ENCODE data around the gene SMAD2. TPM values are rescaled to one million over a fixed set of nuclear protein-coding genes. Genes with fewer than 3 reads are reported as not detected.
"Not testable (repeated sequence)": the region's sequence is repeated elsewhere in the genome, so short reads cannot be mapped to it uniquely, and the experiment has no call there.

The SMAD2 gene
- total RNA-seq, 1 experiment from 2014 or later = 97.0 TPM

- H2AFZ ChIP-seq = no peak overlapping the region
- no peaks in the 10 kb centered on the region for H3K9me3 ChIP-seq (ENCODE audit: insufficient read depth, low read depth)
Observed at GRCh38 chr18:47772374-47773248, 157.8 kb downstream of the SMAD2 start.

GRCh38 chr18:47771922-47772321 is 158.5 kb downstream of the SMAD2 start:
- Histone ChIP-seq H3K4me2 (no peak overlapping the region), H3K27ac (no peak overlapping the region), H2AFZ (no peak overlapping the region), H3K27me3 (ENCODE audit: insufficient read depth, low read depth) (no peaks in the 10 kb centered on the region), H3K4me3 (no peak overlapping the region), H3K79me2 (ENCODE audit: low read depth) (no peaks in the 10 kb centered on the region), H3K36me3 (ENCODE audit: low read depth) (no peaks in the 10 kb centered on the region), H3K9me2 (ENCODE audit: insufficient read depth) (no peaks in the 10 kb centered on the region), H4K20me1 (ENCODE audit: insufficient read depth) (no peaks in the 10 kb centered on the region), H3K9me3 (ENCODE audit: insufficient read depth, low read depth) (no peaks in the 10 kb centered on the region), H3F3A (ENCODE audit: insufficient read depth, low read depth) (no peaks in the 10 kb centered on the region), H3K4me1 (replicated peaks; ENCODE audit: insufficient read depth) (no peaks in the 10 kb centered on the region)
- TF ChIP-seq EZH2 (IDR thresholded peaks at IDR 0.05; ENCODE audit: low read depth) (no peak), CTCF (conservative IDR thresholded peaks at IDR 0.05) (no peak)
- POLR2A ChIA-PET (ENCODE audit: unreplicated experiment) = no interaction called here
- intact Hi-C loops (cut with micrococcal nuclease; ENCODE audit: unreplicated experiment) = loop anchor here (1.0 to 5.0 kb wide), 3 partner anchors 160 to 674 kb away; partner anchors contain the start of gene SMAD2
- no peak for DNase-seq
- CTCF ChIA-PET = interaction anchor here (0.6 kb wide), 1 partner anchor 137 kb away, joined by 4 read pairs; no protein-coding TSS in a partner anchor
- no TSS peak for BruUV-seq (replicated peaks)

More at GRCh38 chr18:47772374-47773248, 157.8 kb downstream of the SMAD2 start:
- ChIA-PET CTCF (interaction anchor here (0.5 kb wide), 1 partner anchor 641 kb away, joined by 6 read pairs; no protein-coding TSS in a partner anchor), POLR2A (ENCODE audit: unreplicated experiment) (no interaction called here)
- peak; percentile 44 to 74 for DNase-seq
- no peak overlapping the region for H3K27ac ChIP-seq
- intact Hi-C loops (cut with micrococcal nuclease; ENCODE audit: unreplicated experiment) = loop anchor here (1.0 to 5.0 kb wide), 3 partner anchors 160 to 674 kb away; partner anchors contain the start of gene SMAD2
- TF ChIP-seq CTCF (conservative IDR thresholded peaks at IDR 0.05) = peak; percentile 90
- no peak for TF ChIP-seq EZH2 (IDR thresholded peaks at IDR 0.05; ENCODE audit: low read depth)
- no peaks in the 10 kb centered on the region for H3K79me2 ChIP-seq (ENCODE audit: low read depth)
- H3K4me1 ChIP-seq (replicated peaks; ENCODE audit: insufficient read depth) = no peaks in the 10 kb centered on the region
- H3K36me3 ChIP-seq (ENCODE audit: low read depth) = no peaks in the 10 kb centered on the region
- no peaks in the 10 kb centered on the region for H3K27me3 ChIP-seq (ENCODE audit: insufficient read depth, low read depth)
- BruUV-seq (replicated peaks) = no TSS peak
- H3K9me2 ChIP-seq (ENCODE audit: insufficient read depth) = no peaks in the 10 kb centered on the region
- no peaks in the 10 kb centered on the region for H3F3A ChIP-seq (ENCODE audit: insufficient read depth, low read depth)
- no peak overlapping the region for H3K4me3 ChIP-seq
- no peaks in the 10 kb centered on the region for H4K20me1 ChIP-seq (ENCODE audit: insufficient read depth)
- H3K4me2 ChIP-seq = no peak overlapping the region

GRCh38 chr18:47767699-47768098 is 162.8 kb downstream of the SMAD2 start:
- no peaks in the 10 kb centered on the region for H3K9me3 ChIP-seq (ENCODE audit: insufficient read depth, low read depth)
- H3K4me1 ChIP-seq (replicated peaks; ENCODE audit: insufficient read depth) = no peaks in the 10 kb centered on the region
- no peak overlapping the region for H2AFZ ChIP-seq
- intact Hi-C loops (cut with micrococcal nuclease; ENCODE audit: unreplicated experiment) = no loop called here
- H3K9me2 ChIP-seq (ENCODE audit: insufficient read depth) = no peaks in the 10 kb centered on the region
- H3K4me3 ChIP-seq = no peak overlapping the region
- DNase-seq = no peak
- no peaks in the 10 kb centered on the region for H4K20me1 ChIP-seq (ENCODE audit: insufficient read depth)
- H3K79me2 ChIP-seq (ENCODE audit: low read depth) = no peaks in the 10 kb centered on the region
- ChIA-PET POLR2A (ENCODE audit: unreplicated experiment) (no interaction called here), CTCF (no interaction called here)
- BruUV-seq (replicated peaks) = no TSS peak
- no peak overlapping the region for H3K27ac ChIP-seq
- H3F3A ChIP-seq (ENCODE audit: insufficient read depth, low read depth) = no peaks in the 10 kb centered on the region
- no peak for TF ChIP-seq EZH2 (IDR thresholded peaks at IDR 0.05; ENCODE audit: low read depth)
- TF ChIP-seq CTCF (conservative IDR thresholded peaks at IDR 0.05) = no peak
- H3K4me2 ChIP-seq = no peak overlapping the region
- peaks cover 16% of the 10 kb centered on the region; the same call in 1 of the 2 replicates for H3K27me3 ChIP-seq (ENCODE audit: insufficient read depth, low read depth)
- no peaks in the 10 kb centered on the region for H3K36me3 ChIP-seq (ENCODE audit: low read depth)

GRCh38 chr18:47767198-47767597 is 163.3 kb downstream of the SMAD2 start:
- H3K4me3 ChIP-seq; BruUV-seq (replicated peaks); CTCF ChIA-PET; DNase-seq; H4K20me1 ChIP-seq (ENCODE audit: insufficient read depth); H3K79me2 ChIP-seq (ENCODE audit: low read depth); intact Hi-C loops (cut with micrococcal nuclease; ENCODE audit: unreplicated experiment); H3K36me3 ChIP-seq (ENCODE audit: low read depth); POLR2A ChIA-PET (ENCODE audit: unreplicated experiment); H3K9me3 ChIP-seq (ENCODE audit: insufficient read depth, low read depth); H3K27ac ChIP-seq; H3K4me2 ChIP-seq; H3K4me1 ChIP-seq (replicated peaks; ENCODE audit: insufficient read depth); H3K9me2 ChIP-seq (ENCODE audit: insufficient read depth); H2AFZ ChIP-seq; H3F3A ChIP-seq (ENCODE audit: insufficient read depth, low read depth): not testable (repeated sequence)
- peaks cover 19% of the 10 kb centered on the region; the same call in 1 of the 2 replicates for H3K27me3 ChIP-seq (ENCODE audit: insufficient read depth, low read depth)
